IPS-15b (cell line): Measurements from ENCODE around the gene SATL1.
"Not testable (repeated sequence)": the region's sequence is repeated elsewhere in the genome, so short reads cannot be mapped to it uniquely, and the experiment has no call there.

Experiments
- H3K27me3 ChIP-seq: one replicate; pipeline ENCODE4 v1.6.1; 2013; ENCODE audit warnings: low read length; ENCODE audit not compliant: control insufficient read depth, insufficient read depth
- H3K36me3 ChIP-seq: one replicate; pipeline ENCODE4 v1.6.1; 2013; ENCODE audit warnings: low read length; ENCODE audit not compliant: control insufficient read depth, insufficient read depth
- H3K4me1 ChIP-seq: one replicate; pipeline ENCODE4 v1.6.1; 2013; ENCODE audit warnings: mild to moderate bottlenecking, low read length; ENCODE audit not compliant: control insufficient read depth, insufficient read depth
- H3K4me3 ChIP-seq: one replicate; pipeline ENCODE4 v1.5.1; 2013; ENCODE audit warnings: low read depth, low read length
- H3K9ac ChIP-seq: one replicate; pipeline ENCODE4 v1.6.1; 2013; ENCODE audit warnings: low read depth, mild to moderate bottlenecking, low read length
- H3K9me3 ChIP-seq: one replicate; pipeline ENCODE4 v1.6.1; 2013; ENCODE audit warnings: mild to moderate bottlenecking, low read length; ENCODE audit not compliant: control insufficient read depth, insufficient read depth

The SATL1 gene

DNA sequence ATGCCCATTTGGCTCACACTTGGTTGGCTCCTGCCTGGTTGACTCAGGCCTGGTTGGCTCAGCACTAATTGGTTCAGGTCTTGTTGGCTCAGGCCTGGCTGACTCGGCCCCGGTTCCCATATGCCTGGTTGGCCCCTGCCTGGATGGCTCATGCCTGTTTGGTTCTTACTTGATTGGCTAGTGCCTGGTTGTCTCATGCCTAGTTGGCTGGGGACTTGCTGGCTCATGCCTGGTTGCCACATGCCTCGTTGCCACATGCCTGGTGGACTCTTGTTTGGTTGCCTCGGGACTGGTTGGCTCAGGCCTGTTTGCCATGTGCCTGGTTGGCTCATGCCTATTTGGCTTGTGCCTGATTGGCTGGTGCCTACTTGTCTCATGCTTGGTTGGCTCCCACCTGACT, 136.2 kb downstream of the SATL1 start:
- Histone ChIP-seq H3K9me3 (peaks cover 2% of the 10 kb centered on the region), H3K4me3 (no peak overlapping the region), H3K4me1 (no peaks in the 10 kb centered on the region), H3K9ac (no peak overlapping the region), H3K27me3 (no peaks in the 10 kb centered on the region), H3K36me3 (no peaks in the 10 kb centered on the region)

DNA sequence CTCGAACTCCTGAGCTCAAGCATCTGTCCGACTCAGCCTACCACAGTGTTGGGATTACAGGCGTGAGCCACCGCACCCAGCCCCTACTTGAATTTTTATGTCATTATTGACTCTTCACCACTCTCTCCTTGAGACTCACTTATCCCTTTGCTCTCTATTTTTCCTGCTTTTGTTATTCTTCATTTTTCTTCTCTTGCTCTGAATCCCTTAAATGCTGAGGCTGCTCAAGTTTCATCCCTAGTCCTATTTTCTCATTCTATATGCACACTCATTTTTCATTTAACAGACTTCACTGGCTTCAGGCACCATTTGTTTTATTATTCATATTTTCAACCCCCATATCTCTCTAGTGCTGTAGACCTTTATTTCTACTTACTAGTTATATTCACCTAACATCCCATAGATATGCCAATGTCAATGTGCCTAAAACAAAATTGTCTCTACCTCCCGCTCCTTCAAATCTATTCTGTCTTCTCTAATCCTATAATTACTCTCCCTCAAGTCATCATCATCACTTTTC, 154.2 kb downstream of the SATL1 start:
- Histone ChIP-seq H3K27me3 (no peaks in the 10 kb centered on the region), H3K36me3 (no peaks in the 10 kb centered on the region), H3K4me3 (no peak overlapping the region), H3K4me1 (no peaks in the 10 kb centered on the region), H3K9me3 (no peaks in the 10 kb centered on the region), H3K9ac (no peak overlapping the region)

DNA sequence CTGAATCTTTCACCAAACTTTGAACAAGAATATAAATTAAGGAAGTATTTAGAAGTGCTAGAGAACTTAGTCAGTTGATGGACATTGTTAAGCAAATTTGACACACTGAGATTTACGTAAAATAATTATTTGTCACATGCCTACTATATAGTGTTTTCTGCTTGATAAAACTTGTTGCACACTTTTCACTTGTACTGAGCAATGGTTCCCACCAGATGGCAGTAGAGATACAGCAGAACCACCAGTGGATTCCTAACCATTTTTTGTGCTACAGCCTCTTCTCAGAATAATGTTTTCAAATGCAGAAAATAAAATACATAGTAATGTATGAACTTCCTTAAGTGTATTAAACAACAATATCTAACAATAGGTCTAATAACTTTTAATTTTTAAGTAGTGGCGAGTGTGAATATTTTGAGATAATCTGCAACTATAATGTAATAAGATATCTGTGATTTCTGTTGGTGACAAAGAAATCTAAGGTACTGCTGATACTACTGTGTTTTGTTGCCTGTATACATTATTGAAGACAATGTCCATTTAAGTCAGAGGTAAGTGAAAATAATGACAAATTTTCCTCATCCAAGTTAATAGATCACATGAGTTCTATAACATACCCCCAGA, 158.7 kb downstream of the SATL1 start:
- H3K9ac ChIP-seq = no peak overlapping the region
- H3K9me3 ChIP-seq = no peaks in the 10 kb centered on the region
- no peaks in the 10 kb centered on the region for H3K27me3 ChIP-seq
- H3K4me1 ChIP-seq = no peaks in the 10 kb centered on the region
- no peaks in the 10 kb centered on the region for H3K36me3 ChIP-seq
- no peak overlapping the region for H3K4me3 ChIP-seq

DNA sequence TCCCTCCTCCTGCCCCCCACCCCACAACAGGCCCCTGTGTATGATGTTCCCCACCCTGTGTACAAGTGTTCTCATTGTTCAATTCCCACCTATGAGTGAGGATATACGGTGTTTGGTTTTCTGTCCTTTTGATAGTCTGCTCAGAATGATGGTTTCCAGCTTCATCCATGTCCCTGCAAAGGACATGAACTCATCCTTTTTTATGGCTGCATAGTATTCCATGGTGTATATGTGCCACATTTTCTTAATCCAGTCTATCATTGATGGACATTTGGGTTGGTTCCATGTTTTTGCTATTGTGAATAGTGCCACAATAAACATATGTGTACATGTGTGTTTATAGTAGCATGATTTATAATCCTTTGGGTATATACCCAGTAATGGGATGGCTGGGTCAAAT, 166.3 kb downstream of the SATL1 start:
- H3K9me3 ChIP-seq, H3K27me3 ChIP-seq, H3K36me3 ChIP-seq, H3K4me1 ChIP-seq, H3K4me3 ChIP-seq, H3K9ac ChIP-seq: not testable (repeated sequence)

DNA sequence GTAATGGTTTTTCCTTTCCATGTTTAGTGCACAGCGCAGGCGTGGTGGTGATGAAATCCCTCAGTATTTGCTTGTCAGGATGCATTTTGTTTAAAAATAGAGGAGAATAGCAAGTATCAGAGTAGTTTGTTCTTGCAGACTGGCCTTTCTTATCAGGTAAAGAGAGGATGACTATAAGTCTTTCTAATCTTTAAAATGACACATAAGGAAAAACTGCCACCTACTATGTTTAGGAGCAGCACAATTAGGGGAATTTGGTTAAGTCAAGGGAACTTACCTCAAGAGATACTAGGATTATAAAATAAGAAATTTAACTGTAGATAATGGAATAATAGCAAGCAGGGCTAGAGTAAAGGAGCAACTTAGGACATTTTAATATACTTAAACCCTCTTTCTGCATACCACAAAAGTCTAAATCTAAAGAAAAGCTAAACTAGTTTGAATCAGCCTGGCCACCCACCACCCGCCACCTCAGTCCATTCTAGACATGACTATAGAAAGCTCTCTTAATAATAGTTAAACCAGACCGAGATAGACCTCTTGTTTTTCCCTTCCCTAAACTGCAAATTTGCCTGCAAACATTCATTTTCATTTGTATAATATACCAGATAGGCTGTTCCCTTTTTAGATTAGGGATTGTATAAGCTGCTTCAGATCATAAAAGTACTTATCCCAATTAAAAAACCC, 177.9 kb downstream of the SATL1 start:
- H3K4me1 ChIP-seq = no peaks in the 10 kb centered on the region
- H3K36me3 ChIP-seq = no peaks in the 10 kb centered on the region
- no peaks in the 10 kb centered on the region for H3K9me3 ChIP-seq
- H3K9ac ChIP-seq = no peak overlapping the region
- H3K4me3 ChIP-seq = no peak overlapping the region
- H3K27me3 ChIP-seq = no peaks in the 10 kb centered on the region

DNA sequence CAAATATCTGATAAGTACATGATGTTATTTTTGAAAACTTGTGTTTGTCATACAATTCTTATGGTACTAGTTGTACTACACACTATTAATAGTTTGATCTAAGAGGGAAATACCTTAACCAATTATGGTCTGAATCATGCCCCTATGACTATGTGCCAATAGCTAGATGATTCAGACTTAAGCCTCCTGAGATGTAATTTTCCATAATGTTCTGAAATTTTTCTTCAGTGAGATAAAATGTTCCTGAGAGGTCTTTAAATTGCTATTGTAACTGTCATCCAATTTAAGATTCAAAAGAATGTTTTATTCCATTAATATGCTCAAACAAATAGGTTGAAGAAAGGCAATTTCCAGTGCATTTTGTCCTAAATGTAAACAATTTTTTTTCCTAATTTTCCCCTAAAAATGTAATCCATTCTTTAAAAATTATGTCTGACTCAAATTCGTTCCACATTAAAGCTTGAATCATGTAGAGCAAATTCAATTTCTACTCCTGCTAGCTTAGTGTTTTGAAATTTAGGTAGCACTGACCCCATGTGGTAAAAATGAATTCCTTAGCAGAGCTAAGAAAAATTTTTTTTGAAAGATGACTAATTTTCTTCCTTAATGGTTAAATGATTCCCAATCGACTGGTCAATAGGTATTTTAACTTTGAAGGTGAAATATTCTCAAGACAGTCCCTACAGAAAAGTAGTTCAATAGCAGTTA, 190.8 kb downstream of the SATL1 start:
- Histone ChIP-seq H3K36me3 (no peaks in the 10 kb centered on the region), H3K4me1 (no peaks in the 10 kb centered on the region), H3K27me3 (no peaks in the 10 kb centered on the region), H3K9me3 (no peaks in the 10 kb centered on the region), H3K4me3 (no peak overlapping the region), H3K9ac (no peak overlapping the region)

DNA sequence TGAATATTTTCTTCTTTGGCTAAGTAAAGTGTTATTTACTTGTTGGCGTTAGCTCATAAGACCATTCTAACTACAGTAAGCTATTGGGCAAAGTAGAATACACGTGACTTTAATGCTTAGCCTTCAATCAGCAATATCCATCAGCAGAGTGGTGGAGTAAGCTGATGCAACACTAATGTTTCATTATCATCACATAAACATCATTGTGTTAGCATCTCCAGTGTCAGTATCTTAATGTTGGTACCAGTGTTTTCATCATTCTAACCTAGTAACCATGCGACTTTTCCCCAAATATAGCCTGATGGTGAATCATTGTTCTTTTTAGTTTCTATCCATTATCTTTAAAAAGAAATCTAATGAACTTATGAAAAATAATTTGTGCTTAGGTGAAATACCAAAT, 191.4 kb downstream of the SATL1 start:
- Histone ChIP-seq H3K4me3 (no peak overlapping the region), H3K9me3 (no peaks in the 10 kb centered on the region), H3K36me3 (no peaks in the 10 kb centered on the region), H3K9ac (no peak overlapping the region), H3K27me3 (no peaks in the 10 kb centered on the region), H3K4me1 (no peaks in the 10 kb centered on the region)

DNA sequence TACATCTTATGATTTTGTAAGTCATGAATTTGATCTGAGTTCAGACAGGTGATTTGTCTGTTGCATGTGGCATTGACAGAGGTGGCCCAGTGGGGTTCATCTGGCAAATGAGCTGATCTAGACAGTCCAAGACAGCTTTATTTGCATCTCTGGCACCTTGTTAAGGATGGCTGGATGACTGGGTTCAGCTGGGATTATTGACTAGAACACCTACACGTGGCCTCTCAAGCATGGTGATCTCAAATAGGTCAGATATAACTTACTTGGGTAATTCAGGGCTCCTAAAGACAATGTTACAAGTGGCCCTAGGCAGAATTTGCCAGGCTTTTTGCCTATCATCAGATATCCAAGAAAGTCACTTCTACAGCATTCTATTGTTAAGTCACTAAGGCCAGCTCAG, 192.0 kb downstream of the SATL1 start:
- no peak overlapping the region for H3K9ac ChIP-seq
- no peaks in the 10 kb centered on the region for H3K4me1 ChIP-seq
- H3K4me3 ChIP-seq = no peak overlapping the region
- no peaks in the 10 kb centered on the region for H3K9me3 ChIP-seq
- H3K36me3 ChIP-seq = no peaks in the 10 kb centered on the region
- no peaks in the 10 kb centered on the region for H3K27me3 ChIP-seq
